Measurements from ENCODE around the gene MIF.
"Not testable (repeated sequence)": the region's sequence is repeated elsewhere in the genome, so short reads cannot be mapped to it uniquely, and the experiment has no call there.

The MIF gene

GRCh38 chr22:23898006-23898974 is 4.1 kb downstream of the MIF start:
- H3K27ac ChIP-seq (ENCODE audit: low read length) = no peak overlapping the region
- no peak overlapping the region for H3K9ac ChIP-seq (ENCODE audit: low read length)
- no peak overlapping the region for H3K4me3 ChIP-seq (ENCODE audit: low read length)
- no peak overlapping the region for H3K4me2 ChIP-seq (ENCODE audit: low read length)
- peaks cover 51% of the 10 kb centered on the region for H3K36me3 ChIP-seq (replicated peaks; ENCODE audit: low read depth, low read length)
- H4K20me1 ChIP-seq (ENCODE audit: insufficient read depth, low read length) = peaks cover 39% of the 10 kb centered on the region
- TF ChIP-seq CTCF (IDR thresholded peaks at IDR 0.05; ENCODE audit: low read depth, low read length) (no peak), EZH2phosphoT487 (IDR thresholded peaks at IDR 0.05; ENCODE audit: low read depth) (no peak)
- peaks cover 26% of the 10 kb centered on the region for H3K79me2 ChIP-seq (ENCODE audit: low read length)
- H3K9me3 ChIP-seq (ENCODE audit: insufficient read depth, low read length) = no peaks in the 10 kb centered on the region
- H3K4me1 ChIP-seq (ENCODE audit: low read length) = peaks cover 12% of the 10 kb centered on the region
- H2AFZ ChIP-seq (ENCODE audit: low read depth, low read length) = no peak overlapping the region
- H3K27me3 ChIP-seq (ENCODE audit: low read depth, low read length) = no peaks in the 10 kb centered on the region

- no peaks in the 10 kb centered on the region for H3K27me3 ChIP-seq (ENCODE audit: low read depth, low read length)
- H3K79me2 ChIP-seq (ENCODE audit: low read length) = peaks cover 26% of the 10 kb centered on the region
- no peak for TF ChIP-seq CTCF (IDR thresholded peaks at IDR 0.05; ENCODE audit: low read depth, low read length)
- no peak for TF ChIP-seq EZH2phosphoT487 (IDR thresholded peaks at IDR 0.05; ENCODE audit: low read depth)
- H3K9ac ChIP-seq (ENCODE audit: low read length) = no peak overlapping the region
- H3K36me3 ChIP-seq (replicated peaks; ENCODE audit: low read depth, low read length) = peaks cover 51% of the 10 kb centered on the region
- no peak overlapping the region for H2AFZ ChIP-seq (ENCODE audit: low read depth, low read length)
- no peak overlapping the region for H3K4me2 ChIP-seq (ENCODE audit: low read length)
- no peak overlapping the region for H3K27ac ChIP-seq (ENCODE audit: low read length)
- H3K4me3 ChIP-seq (ENCODE audit: low read length) = no peak overlapping the region
- peaks cover 10% of the 10 kb centered on the region for H3K4me1 ChIP-seq (ENCODE audit: low read length)
- H4K20me1 ChIP-seq (ENCODE audit: insufficient read depth, low read length) = peaks cover 39% of the 10 kb centered on the region
- H3K9me3 ChIP-seq (ENCODE audit: insufficient read depth, low read length) = no peaks in the 10 kb centered on the region
These were observed 5.0 kb downstream of the MIF start for GRCh38 chr22:23899042-23899745.

DNA sequence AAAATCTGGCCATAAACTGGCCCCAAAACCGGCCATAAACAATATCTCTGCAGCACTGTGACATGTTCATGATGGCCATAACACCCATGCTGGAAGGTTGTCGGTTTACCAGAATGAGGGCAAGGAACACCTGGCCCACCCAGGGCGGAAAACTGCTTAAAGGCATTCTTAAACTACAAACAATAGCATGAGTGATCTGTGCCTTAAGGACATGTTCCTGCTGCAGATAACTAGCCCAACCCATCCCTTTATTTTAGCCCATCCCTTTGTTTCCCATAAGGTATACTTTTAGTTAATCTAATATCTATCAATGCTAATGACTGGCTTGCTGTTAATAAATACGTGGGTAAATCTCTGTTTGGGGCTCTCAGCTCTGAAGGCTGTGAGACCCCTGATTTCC is 6.0 kb downstream of the MIF start:
- Histone ChIP-seq H3K79me2 (ENCODE audit: low read length) (peaks cover 15% of the 10 kb centered on the region), H4K20me1 (ENCODE audit: insufficient read depth, low read length) (peaks cover 39% of the 10 kb centered on the region), H3K36me3 (replicated peaks; ENCODE audit: low read depth, low read length) (peaks cover 44% of the 10 kb centered on the region)
- not testable (repeated sequence) for H3K27ac ChIP-seq (ENCODE audit: low read length); H3K4me2 ChIP-seq (ENCODE audit: low read length); H3K27me3 ChIP-seq (ENCODE audit: low read depth, low read length); H3K9ac ChIP-seq (ENCODE audit: low read length); H3K4me1 ChIP-seq (ENCODE audit: low read length); H3K4me3 ChIP-seq (ENCODE audit: low read length); H2AFZ ChIP-seq (ENCODE audit: low read depth, low read length); H3K9me3 ChIP-seq (ENCODE audit: insufficient read depth, low read length)

GRCh38 chr22:23901600-23901999 is 7.4 kb downstream of the MIF start:
- Histone ChIP-seq H3K36me3 (replicated peaks; ENCODE audit: low read depth, low read length) (peaks cover 31% of the 10 kb centered on the region), H3K27me3 (ENCODE audit: low read depth, low read length) (no peaks in the 10 kb centered on the region), H2AFZ (ENCODE audit: low read depth, low read length) (no peak overlapping the region), H3K27ac (ENCODE audit: low read length) (no peak overlapping the region), H3K4me1 (ENCODE audit: low read length) (no peaks in the 10 kb centered on the region), H3K9me3 (ENCODE audit: insufficient read depth, low read length) (no peaks in the 10 kb centered on the region), H3K79me2 (ENCODE audit: low read length) (peaks cover 2% of the 10 kb centered on the region), H4K20me1 (ENCODE audit: insufficient read depth, low read length) (peaks cover 26% of the 10 kb centered on the region), H3K4me2 (ENCODE audit: low read length) (no peak overlapping the region), H3K9ac (ENCODE audit: low read length) (no peak overlapping the region), H3K4me3 (ENCODE audit: low read length) (no peak overlapping the region)
- no peak for TF ChIP-seq CTCF (IDR thresholded peaks at IDR 0.05; ENCODE audit: low read depth, low read length)
- no peak for TF ChIP-seq EZH2phosphoT487 (IDR thresholded peaks at IDR 0.05; ENCODE audit: low read depth)

Data from OCI-LY3 (cell line).